Gastrocnemius medialis (tissue), 4 donors: ENCODE measurements around the gene EPHB2.

ENCODE experiments used
- CTCF ChIP-seq, 5 experiments: fragments of 450-650 bp in 3 of 5; fragments of 200-600 bp in 2 of 5; sonication (generic) in 2 of 5; IDR thresholded peaks in 4 of 5; conservative IDR thresholded peaks in 1 of 5; 1 replicate in 4 of 5; 2 replicates in 1 of 5; pipeline ENCODE4 v1.5.1; 2016 to 2019; ENCODE audit warnings: antibody characterized with exemption in 5 of 5, mild to moderate bottlenecking in 3 of 5, moderate library complexity in 3 of 5
- POLR2A ChIP-seq, 2 donors: fragments of 450-650 bp; IDR thresholded peaks; one replicate each; pipeline ENCODE4 v1.6.1; 2017; ENCODE audit warnings: antibody characterized with exemption in 2 of 2, mild to moderate bottlenecking in 2 of 2, moderate library complexity in 2 of 2

GRCh38 chr1:22738069-22738435 lies 27.4 kb downstream of the EPHB2 start:
- no peak for TF ChIP-seq CTCF (IDR thresholded peaks at IDR 0.05 in 4 of 5, conservative IDR thresholded peaks at IDR 0.05 in 1 of 5)
- TF ChIP-seq POLR2A (IDR thresholded peaks at IDR 0.05), result no peak
